H9 (cell line): ENCODE results near the gene WWC1. TPM values are rescaled to one million over a fixed set of nuclear protein-coding genes. Genes with fewer than 3 reads are reported as not detected.
A peak's percentile ranks its signal among the peaks of the same experiment; 100 is the strongest.

Experiments used
- DNase-seq: peaks from one replicate; pipeline ENCODE4 v3.0.0-alpha.2; 2017
- H2AFZ ChIP-seq: one replicate; pipeline ENCODE4 v1.6.1; 2013; ENCODE audit warnings: mild to moderate bottlenecking, low read length, control low read depth, moderate library complexity
- H2AK5ac ChIP-seq: 2 replicates; pipeline ENCODE4 v1.6.1; 2013; ENCODE audit warnings: low read length, control low read depth, mixed read lengths; ENCODE audit not compliant: insufficient read length
- H2BK120ac ChIP-seq: one replicate; pipeline ENCODE4 v1.6.1; 2013; ENCODE audit warnings: low read depth, mild to moderate bottlenecking, low read length, control low read depth, inconsistent platforms; ENCODE audit not compliant: poor library complexity, severe bottlenecking
- H2BK12ac ChIP-seq: 2 replicates; pipeline ENCODE4 v1.6.1; 2013; ENCODE audit warnings: low read length, control low read depth, mixed read lengths, low read depth; ENCODE audit not compliant: insufficient read length
- H2BK15ac ChIP-seq: 2 replicates; pipeline ENCODE4 v1.6.1; 2013; ENCODE audit warnings: low read depth, low read length, control low read depth
- H2BK20ac ChIP-seq: one replicate; pipeline ENCODE4 v1.6.1; 2013; ENCODE audit warnings: low read depth, mild to moderate bottlenecking, low read length, control low read depth, inconsistent platforms; ENCODE audit not compliant: poor library complexity, severe bottlenecking
- H2BK5ac ChIP-seq: 2 replicates; pipeline ENCODE4 v1.6.1; 2013; ENCODE audit warnings: low read length, control low read depth, mixed read lengths; ENCODE audit not compliant: insufficient read length
- H3K14ac ChIP-seq: 2 replicates; pipeline ENCODE4 v1.6.1; 2013; ENCODE audit warnings: low read length, control low read depth; ENCODE audit not compliant: insufficient read depth
- H3K18ac ChIP-seq: 2 replicates; pipeline ENCODE4 v1.6.1; 2013; ENCODE audit warnings: low read depth, mild to moderate bottlenecking, mixed read lengths, low read length, control low read depth; ENCODE audit not compliant: insufficient read length
- H3K23ac ChIP-seq: 2 replicates; pipeline ENCODE4 v1.6.1; 2013; ENCODE audit warnings: low read length, control low read depth, mixed read lengths, low read depth; ENCODE audit not compliant: insufficient read length
- H3K23me2 ChIP-seq: 2 replicates; pipeline ENCODE4 v1.6.1; 2013; ENCODE audit warnings: low read depth, mild to moderate bottlenecking, mixed read lengths, low read length, control low read depth; ENCODE audit not compliant: insufficient read length, poor library complexity, severe bottlenecking
- H3K27ac ChIP-seq: 2 replicates; pipeline ENCODE4 v1.5.1; 2013; ENCODE audit warnings: low read length, control low read depth, mixed read lengths, low read depth; ENCODE audit not compliant: insufficient read length
- H3K27me3 ChIP-seq: 2 replicates; pipeline ENCODE4 v1.6.1; 2013; ENCODE audit warnings: low read length, control low read depth, inconsistent platforms; ENCODE audit not compliant: insufficient read depth
- H3K4ac ChIP-seq: 2 replicates; pipeline ENCODE4 v1.6.1; 2013; ENCODE audit warnings: low read depth, mild to moderate bottlenecking, control low read depth, inconsistent platforms, low read length, moderate library complexity
- H3K4me1 ChIP-seq: 2 replicates; pipeline ENCODE4 v1.6.1; 2013; ENCODE audit warnings: low read length, control low read depth, inconsistent platforms; ENCODE audit not compliant: insufficient read depth
- H3K4me2 ChIP-seq: 2 replicates; pipeline ENCODE4 v1.6.1; 2013; ENCODE audit warnings: low read length, control low read depth, mixed read lengths; ENCODE audit not compliant: insufficient read length, insufficient read depth
- H3K56ac ChIP-seq: 2 replicates; pipeline ENCODE4 v1.6.1; 2013; ENCODE audit warnings: low read depth, mild to moderate bottlenecking, mixed read lengths, low read length, control low read depth; ENCODE audit not compliant: insufficient read length
- H3K79me1 ChIP-seq: 2 replicates; pipeline ENCODE4 v1.6.1; 2013; ENCODE audit warnings: low read depth, mild to moderate bottlenecking, moderate library complexity, low read length, control low read depth, inconsistent platforms; ENCODE audit not compliant: insufficient read depth, poor library complexity, severe bottlenecking
- H3K79me2 ChIP-seq: 2 replicates; pipeline ENCODE4 v1.6.1; 2013; ENCODE audit warnings: low read length, control low read depth, inconsistent platforms; ENCODE audit not compliant: insufficient read depth
- H3K9ac ChIP-seq: 2 replicates; pipeline ENCODE4 v1.6.1; 2013; ENCODE audit warnings: low read length, control low read depth, mixed read lengths; ENCODE audit not compliant: insufficient read length; ENCODE audit errors: extremely low read depth
- H3K9me3 ChIP-seq: one replicate; pipeline ENCODE4 v1.6.1; 2013; ENCODE audit warnings: low read depth, low read length, inconsistent platforms; ENCODE audit not compliant: control insufficient read depth
- H3T11ph ChIP-seq: one replicate; pipeline ENCODE4 v1.6.1; 2013; ENCODE audit warnings: mild to moderate bottlenecking, low read length, control low read depth, inconsistent platforms
- H4K20me1 ChIP-seq: one replicate; pipeline ENCODE4 v1.6.1; 2013; ENCODE audit not compliant: control insufficient read depth, insufficient read length, insufficient read depth
- H4K5ac ChIP-seq: 2 replicates; pipeline ENCODE4 v1.6.1; 2013; ENCODE audit warnings: low read depth, mild to moderate bottlenecking, mixed read lengths, low read length, control low read depth; ENCODE audit not compliant: insufficient read length
- H4K8ac ChIP-seq: replicated peaks from 2 replicates; pipeline ENCODE4 v1.6.1; 2013; ENCODE audit warnings: low read length, control low read depth, mixed read lengths, low read depth; ENCODE audit not compliant: insufficient read length
- H4K91ac ChIP-seq: 2 replicates; pipeline ENCODE4 v1.6.1; 2013; ENCODE audit warnings: low read depth, mild to moderate bottlenecking, moderate library complexity, mixed read lengths, low read length, control low read depth; ENCODE audit not compliant: insufficient read length
- H3K27ac Mint-ChIP-seq, 3 experiments: 2 replicates in 2 of 3; 3 replicates in 1 of 3; pipeline ENCODE4 v1.8.0; 2020 to 2021; ENCODE audit warnings: mixed read lengths in 3 of 3, mild to moderate bottlenecking in 1 of 3, moderate library complexity in 1 of 3
- H3K27me3 Mint-ChIP-seq: 2 replicates; pipeline ENCODE4 v1.8.0; 2021; ENCODE audit warnings: low read depth, mild to moderate bottlenecking, moderate library complexity, mixed read lengths
- H3K36me3 Mint-ChIP-seq, 3 experiments: 2 replicates in 2 of 3; 3 replicates in 1 of 3; pipeline ENCODE4 v1.8.0; 2020 to 2021; ENCODE audit warnings: low read depth in 3 of 3, mixed read lengths in 3 of 3; ENCODE audit not compliant: insufficient read depth in 1 of 3
- H3K4me1 Mint-ChIP-seq, 2 experiments: 2 replicates each; pipeline ENCODE4 v1.8.0; 2020; ENCODE audit warnings: mixed read lengths in 2 of 2
- H3K4me3 Mint-ChIP-seq, 2 experiments: 2 replicates in 1 of 2; 3 replicates in 1 of 2; pipeline ENCODE4 v1.8.0; 2020 to 2021; ENCODE audit warnings: mild to moderate bottlenecking in 2 of 2, mixed read lengths in 2 of 2, moderate library complexity in 1 of 2
- H3K9me3 Mint-ChIP-seq, 2 experiments: 2 replicates in 1 of 2; 3 replicates in 1 of 2; pipeline ENCODE4 v1.8.0; 2020; ENCODE audit warnings: mild to moderate bottlenecking in 2 of 2, mixed read lengths in 2 of 2, moderate library complexity in 1 of 2
- WGBS: extraction: QIAGEN DNeasy Blood & Tissue Kit; methylation state at CpG from one replicate; pipeline ENCODE4 v1.1.7; 2013; ENCODE audit warnings: missing lambda C conversion rate, low lambda C conversion rate, mixed read lengths; ENCODE audit not compliant: insufficient read length; ENCODE audit errors: extremely low coverage; 5-methylcytosine and 5-hydroxymethylcytosine counted together
- total RNA-seq: library from RNA; stranded (reverse); gene quantifications from 2 replicates; pipeline ENCODE4 v1.2.1, GENCODE V29; 2021
- TF ChIP-seq, protein P1 (sequence below): fragments of 200-600 bp; sonication (generic); conservative IDR thresholded peaks from 3 replicates; pipeline ENCODE4 v1.8.0; 2021; ENCODE audit warnings: antibody characterized with exemption, mild to moderate bottlenecking

The WWC1 gene
- total RNA-seq, 1 experiment from 2014 or later: 28.2 TPM

DNA sequence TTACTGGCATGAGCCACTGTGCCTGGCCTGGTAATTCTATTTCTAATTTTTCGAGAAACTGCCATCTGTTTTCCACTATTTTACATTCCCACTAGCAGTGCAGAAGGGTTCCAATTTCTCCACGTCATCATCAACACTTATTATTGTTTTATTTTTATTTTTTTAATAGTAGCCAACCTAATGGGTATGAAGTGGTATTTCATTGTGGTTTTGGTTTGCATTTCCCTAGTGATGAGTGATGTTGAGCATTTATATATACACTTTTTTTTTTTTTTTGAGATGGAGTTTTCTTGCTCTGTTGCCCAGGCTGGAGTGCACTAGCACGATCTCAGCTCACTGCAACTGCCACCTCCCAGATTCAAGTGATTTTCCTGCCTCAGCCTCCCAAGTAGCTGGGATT is 28.3 kb downstream of the WWC1 start:
- H2BK5ac ChIP-seq: no peak overlapping the region
- no peak overlapping the region for H3K4ac ChIP-seq
- no peaks in the 10 kb centered on the region for H4K20me1 ChIP-seq
- H2BK12ac ChIP-seq: no peak overlapping the region
- H3K4me1 Mint-ChIP-seq: peaks cover 28 to 34% of the 10 kb centered on the region in 2 experiments
- no CpG with 5 or more reads among the region's 3 CpGs for WGBS
- no peak overlapping the region for H4K8ac ChIP-seq
- H3K27me3 Mint-ChIP-seq: no peaks in the 10 kb centered on the region
- H3K27ac ChIP-seq: no peak overlapping the region
- no peak overlapping the region for H3K18ac ChIP-seq
- no peak overlapping the region for H3K4me3 Mint-ChIP-seq
- H4K91ac ChIP-seq: no peak overlapping the region
- H3K79me1 ChIP-seq: peaks cover 4% of the 10 kb centered on the region
- no peaks in the 10 kb centered on the region for H3K27me3 ChIP-seq
- no peak overlapping the region for H3K23ac ChIP-seq
- H3T11ph ChIP-seq: no peak overlapping the region
- H3K9me3 Mint-ChIP-seq: no peaks in the 10 kb centered on the region
- DNase-seq: no peak
- H2AK5ac ChIP-seq: no peak overlapping the region
- H3K9ac ChIP-seq: no peak overlapping the region
- 0 out of 2 replicates have a peak, but pooled peaks cover 2% of the 10 kb centered on the region for H3K79me2 ChIP-seq
- peak overlapping the region in 1 of 3 experiments; percentile 34; a peak in 1 of 7 replicates for H3K27ac Mint-ChIP-seq
- H4K5ac ChIP-seq: no peak overlapping the region
- no peak overlapping the region for H2AFZ ChIP-seq
- H3K9me3 ChIP-seq: no peaks in the 10 kb centered on the region
- H3K4me1 ChIP-seq: 0 out of 2 replicates have a peak, but pooled peaks cover 1% of the 10 kb centered on the region
- no peak overlapping the region for H3K14ac ChIP-seq
- no peak overlapping the region for H3K4me2 ChIP-seq
- H3K36me3 Mint-ChIP-seq: no peaks in the 10 kb centered on the region
- TF ChIP-seq, protein P1, sequence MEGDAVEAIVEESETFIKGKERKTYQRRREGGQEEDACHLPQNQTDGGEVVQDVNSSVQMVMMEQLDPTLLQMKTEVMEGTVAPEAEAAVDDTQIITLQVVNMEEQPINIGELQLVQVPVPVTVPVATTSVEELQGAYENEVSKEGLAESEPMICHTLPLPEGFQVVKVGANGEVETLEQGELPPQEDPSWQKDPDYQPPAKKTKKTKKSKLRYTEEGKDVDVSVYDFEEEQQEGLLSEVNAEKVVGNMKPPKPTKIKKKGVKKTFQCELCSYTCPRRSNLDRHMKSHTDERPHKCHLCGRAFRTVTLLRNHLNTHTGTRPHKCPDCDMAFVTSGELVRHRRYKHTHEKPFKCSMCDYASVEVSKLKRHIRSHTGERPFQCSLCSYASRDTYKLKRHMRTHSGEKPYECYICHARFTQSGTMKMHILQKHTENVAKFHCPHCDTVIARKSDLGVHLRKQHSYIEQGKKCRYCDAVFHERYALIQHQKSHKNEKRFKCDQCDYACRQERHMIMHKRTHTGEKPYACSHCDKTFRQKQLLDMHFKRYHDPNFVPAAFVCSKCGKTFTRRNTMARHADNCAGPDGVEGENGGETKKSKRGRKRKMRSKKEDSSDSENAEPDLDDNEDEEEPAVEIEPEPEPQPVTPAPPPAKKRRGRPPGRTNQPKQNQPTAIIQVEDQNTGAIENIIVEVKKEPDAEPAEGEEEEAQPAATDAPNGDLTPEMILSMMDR: no peak
- no peaks in the 10 kb centered on the region for H3K23me2 ChIP-seq
- no peak overlapping the region for H2BK120ac ChIP-seq
- no peak overlapping the region for H3K56ac ChIP-seq
- no peak overlapping the region for H2BK15ac ChIP-seq
- no peak overlapping the region for H2BK20ac ChIP-seq
